GM18520 (cell line): ENCODE data around the gene TSPAN32.

Source experiments
- ATAC-seq: cut with Tn5 transposase; IDR thresholded peaks from one replicate; pipeline ENCODE4 v1.9.1; 2021; ENCODE audit not compliant: unreplicated experiment

Gene TSPAN32

DNA sequence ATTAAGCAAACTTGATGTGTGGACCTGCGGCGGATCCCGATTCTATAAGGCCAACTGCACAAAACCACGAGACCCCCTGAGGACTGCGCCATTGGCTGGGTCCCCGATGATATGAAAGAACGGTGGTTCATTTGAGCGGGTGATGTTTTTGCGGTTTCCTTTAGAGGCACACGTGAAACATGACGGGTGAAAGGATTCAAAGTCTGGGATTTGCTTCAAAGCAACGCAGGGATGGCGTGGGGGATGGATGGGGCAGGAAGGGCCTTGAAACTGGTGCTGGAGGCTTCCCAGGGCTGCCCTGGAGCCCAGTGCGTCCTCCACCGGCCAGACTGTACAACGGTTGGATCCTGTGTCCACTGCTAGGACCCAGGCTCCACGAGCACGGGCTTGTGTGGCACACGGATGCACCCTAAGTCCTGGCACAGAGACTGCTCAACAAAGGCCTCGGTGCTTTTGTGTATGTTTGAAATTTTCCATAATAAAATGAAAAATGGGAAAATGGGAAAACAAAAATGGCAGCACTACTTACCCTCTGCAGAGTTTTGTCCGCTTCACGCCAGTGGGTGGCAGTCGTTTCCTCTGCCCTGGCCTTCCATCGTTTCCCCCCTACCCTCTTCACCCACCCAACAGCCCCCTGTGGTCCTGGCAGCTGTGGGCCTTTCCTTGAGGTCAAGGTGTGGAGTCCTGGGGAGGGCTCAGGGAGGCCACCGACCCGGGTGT is 35.1 kb upstream of the TSPAN32 start:
- no peak for ATAC-seq

DNA sequence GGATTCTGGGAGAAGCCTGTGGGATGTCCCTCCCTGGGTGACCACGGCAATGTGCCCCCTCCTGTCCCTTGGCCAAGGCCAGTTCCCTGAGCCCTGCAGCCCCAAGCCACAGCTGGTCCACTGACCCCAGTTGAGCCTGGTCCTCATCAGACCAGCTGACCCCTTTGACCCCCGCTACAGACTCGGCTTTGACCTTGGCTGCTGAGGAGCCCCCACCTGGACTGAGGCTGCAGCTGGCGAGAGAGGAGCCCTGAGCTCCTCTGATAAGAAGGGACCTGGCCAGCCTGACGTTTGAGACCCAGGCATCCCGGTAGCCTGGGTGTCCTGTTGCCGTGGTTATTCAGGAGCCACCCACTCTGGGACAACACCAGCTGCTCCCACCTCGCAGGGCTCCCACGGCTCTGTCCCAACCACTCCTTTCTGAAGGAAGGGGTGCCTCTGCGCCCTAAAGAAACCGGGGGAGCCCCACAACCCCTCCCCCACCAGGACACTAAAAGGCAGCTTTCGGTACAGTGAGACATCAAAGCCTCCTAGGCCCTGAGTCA is 34.4 kb upstream of the TSPAN32 start:
- ATAC-seq: no peak

DNA sequence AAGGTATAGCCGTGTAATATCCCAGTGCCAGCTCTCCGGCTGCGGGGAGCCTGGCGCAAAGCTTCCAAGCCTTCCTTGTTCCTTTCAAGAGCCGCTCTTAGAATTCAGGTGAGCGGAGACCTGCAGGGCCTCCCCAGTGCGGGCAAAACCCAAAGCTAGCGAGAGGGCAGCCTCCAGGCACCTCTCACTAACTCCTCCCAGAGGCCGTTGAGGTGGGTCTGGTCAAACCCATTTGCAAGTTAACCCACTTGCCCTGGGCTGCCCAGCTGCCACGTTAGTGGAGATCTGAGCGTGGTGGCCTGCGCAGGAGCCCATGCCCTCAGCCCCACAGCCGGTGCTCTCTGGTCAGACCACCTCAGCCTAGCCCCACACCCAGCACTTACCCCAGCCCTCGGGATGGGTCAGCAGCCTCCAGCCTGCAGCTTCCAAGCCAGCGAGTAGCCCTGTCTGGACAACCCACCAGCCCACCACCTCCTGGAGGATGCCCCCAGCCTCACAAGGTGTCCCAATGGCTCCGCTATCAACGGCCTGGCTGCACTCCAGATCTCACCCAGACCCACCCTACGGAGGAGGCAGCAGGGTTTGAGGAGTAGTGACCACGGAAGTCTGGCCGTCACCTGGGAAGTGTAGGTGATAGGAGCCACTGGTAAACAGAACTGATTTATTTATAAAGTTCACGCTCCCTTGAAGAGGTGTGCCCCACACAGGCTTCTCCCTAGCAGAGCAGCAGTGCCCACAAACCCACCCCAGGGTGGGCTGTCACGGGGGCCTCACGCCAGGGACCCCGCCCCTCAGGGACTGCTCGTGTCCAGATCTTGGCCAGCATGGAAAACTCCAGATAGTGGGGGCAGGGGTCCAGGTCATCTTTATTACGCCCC is 33.7 kb upstream of the TSPAN32 start:
- no peak for ATAC-seq

DNA sequence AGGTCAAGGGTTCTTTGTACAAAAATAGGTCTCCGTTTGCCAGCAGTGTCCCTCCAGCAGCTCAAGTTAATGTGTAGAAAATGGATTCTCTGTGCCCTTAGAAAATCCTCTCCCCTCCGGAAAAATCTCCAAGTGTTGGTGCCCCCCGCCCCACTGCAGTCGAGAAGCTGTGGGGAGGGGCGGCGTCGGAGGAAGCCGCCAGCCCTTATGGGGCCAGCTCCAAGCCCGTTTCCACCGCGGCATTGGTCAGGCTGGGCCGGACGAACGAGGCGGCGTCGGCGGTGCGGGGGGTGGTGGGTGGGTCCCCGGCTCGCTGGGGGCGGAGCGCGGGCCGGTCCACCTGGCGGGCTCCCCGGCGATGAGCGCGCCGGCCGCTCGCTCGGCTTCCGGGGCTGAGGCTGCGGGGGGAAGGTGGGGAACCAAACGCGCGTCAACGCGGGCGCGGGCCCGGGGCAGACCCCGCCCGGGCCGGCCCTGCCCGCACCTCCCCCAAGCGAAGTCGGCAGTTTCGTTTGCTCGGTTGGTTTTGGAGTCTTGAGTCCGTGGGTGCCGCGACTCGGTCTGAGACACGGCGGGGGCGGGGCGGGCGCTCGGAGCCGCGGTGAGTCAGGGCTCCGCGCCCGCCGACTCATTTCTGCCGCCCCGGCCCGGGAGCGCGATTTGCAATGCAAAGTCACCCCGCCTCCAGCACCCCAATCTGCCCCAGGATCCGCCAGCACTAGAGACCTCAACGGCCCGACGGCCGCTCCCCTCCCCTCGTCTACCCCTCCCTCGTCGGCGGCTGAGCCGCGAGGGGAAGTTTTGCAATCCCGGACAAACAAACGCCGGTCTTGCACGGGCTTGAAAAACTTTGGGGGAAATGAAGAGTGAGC is 32.8 kb upstream of the TSPAN32 start:
- no peak for ATAC-seq

DNA sequence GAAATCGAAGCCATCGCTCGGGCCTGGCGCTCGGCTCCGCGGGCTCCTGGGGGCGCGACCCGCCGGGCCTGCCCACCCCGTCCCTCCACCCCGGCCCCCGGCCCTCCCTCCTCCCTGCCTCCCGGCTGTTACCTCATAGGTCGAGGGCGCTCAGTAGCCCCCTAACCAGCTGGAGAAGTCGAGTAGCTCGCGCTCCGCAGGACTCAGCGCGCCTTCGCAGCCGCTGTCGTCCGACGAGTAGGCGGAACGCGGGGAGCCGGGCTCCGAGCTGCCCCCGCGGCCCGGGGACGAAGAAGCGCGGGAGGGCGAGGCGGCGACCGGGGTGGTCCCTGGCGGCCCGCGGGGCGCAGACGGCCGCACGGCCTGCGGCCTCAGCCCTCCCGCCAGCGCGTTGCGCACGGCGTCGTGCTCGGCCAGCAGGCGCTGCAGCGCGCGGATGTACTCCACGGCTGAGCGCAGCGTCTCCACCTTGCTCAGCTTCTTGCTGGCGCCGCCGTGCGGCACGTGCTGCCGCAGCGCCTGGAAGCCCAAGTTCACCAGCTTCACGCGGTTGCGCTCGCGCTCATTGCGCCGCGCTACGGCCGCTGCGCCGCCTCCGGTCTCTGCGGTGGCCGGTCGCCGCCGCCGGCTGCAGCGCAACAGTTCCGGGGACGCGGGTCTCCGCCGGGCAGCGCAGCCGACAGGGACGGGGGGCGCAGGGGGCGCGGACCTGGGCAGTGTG is 32.1 kb upstream of the TSPAN32 start:
- no peak for ATAC-seq

DNA sequence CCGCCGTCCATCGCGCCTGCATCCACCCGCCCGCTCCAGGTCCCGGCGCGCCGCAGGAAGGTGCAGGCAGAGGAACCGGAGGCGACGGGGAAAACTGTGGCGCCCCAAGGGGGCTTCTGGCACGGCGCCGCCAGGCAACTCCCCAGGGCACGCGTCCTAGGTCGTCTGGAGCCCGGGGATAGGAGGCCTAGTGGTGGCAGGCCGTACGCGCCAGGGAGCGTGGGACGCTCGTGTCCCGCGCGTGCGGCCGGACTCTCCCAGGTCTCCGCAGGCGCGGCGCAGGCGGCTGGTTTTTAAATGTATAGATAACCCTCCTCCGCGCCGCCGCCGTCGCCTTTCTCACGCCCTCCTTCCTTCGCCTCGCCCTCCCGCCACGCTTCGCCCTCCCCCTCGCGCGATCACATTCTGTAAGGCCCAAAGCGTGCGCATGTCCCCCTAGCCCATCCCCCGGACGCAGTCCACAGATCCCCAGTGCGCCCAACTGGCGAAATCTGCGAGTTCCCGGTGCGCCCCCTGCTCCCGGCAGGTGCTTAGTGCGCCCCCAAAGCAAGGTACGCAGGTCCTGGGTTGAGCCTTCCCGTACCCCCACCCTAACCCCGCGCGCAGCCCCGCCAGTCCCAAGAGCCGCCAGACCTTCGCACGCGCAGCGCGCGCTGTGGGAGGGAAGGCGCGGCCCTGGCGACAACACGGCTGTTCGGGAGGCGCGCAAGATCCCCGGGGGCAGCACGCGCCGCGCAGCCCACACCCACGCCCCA is 31.3 kb upstream of the TSPAN32 start, which contains the start of gene ASCL2:
TSS of gene ASCL2 (minus strand) at position 267 of the 755 bp plus-strand sequence. CDS start at position 11, 256 bp downstream.
- ATAC-seq: no peak

DNA sequence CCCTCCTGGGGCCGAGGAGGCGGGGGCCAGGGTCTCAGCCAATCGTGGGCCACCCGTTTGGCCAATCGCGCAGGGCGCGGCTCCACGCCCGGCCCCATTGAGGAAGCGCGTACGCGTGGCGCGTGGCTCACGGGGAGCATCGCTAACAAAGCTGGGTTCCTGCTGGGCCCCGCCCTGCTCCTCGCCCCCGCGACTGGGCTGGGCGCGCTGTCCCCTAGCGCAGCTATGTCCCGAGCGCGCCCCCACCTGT is 30.8 kb upstream of the TSPAN32 start:
- ATAC-seq: no peak

DNA sequence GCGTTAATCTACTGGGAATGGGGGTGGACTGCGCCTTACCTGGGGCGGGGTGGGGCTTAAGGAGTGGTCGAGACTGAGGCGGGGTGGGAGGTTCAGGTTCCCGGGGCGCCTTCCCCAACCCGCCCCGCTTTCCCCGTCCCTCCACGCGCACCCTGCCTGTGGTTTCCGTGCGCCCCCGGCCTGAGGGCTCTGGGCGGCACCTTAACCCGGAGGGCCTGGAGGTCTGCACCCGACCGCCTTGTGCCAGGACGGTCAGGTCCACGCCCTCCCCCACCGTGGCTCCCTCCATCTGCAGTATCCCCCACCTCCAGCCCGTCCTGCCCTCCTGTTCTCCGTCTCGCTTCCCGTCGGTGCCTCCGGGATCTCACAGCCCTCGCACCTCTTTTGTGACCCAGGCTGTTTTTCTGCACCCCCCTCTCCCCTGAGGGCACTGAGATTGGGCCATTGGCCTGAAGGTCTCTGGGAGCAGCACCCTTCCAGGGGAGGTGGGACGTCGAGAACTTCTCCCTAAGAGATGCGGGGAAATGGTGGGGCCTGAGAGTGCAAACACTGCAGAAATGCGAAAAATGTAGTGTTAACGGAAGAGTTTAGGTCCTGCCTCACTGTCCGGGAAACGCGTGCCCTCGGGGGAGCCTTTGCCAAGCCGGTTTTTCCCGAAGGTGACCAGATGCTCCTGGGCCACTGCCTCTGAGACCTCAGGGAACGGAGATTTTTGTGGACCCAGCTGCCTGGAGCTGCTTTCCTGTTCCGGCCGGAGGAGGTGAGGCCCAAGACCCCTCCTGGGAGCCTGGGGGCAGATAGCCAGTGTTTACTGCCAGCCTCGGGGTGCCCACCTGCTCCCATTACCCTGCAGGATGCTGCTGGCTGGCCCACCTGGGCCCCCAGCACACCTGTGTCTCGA is 30.2 kb upstream of the TSPAN32 start:
- no peak for ATAC-seq

DNA sequence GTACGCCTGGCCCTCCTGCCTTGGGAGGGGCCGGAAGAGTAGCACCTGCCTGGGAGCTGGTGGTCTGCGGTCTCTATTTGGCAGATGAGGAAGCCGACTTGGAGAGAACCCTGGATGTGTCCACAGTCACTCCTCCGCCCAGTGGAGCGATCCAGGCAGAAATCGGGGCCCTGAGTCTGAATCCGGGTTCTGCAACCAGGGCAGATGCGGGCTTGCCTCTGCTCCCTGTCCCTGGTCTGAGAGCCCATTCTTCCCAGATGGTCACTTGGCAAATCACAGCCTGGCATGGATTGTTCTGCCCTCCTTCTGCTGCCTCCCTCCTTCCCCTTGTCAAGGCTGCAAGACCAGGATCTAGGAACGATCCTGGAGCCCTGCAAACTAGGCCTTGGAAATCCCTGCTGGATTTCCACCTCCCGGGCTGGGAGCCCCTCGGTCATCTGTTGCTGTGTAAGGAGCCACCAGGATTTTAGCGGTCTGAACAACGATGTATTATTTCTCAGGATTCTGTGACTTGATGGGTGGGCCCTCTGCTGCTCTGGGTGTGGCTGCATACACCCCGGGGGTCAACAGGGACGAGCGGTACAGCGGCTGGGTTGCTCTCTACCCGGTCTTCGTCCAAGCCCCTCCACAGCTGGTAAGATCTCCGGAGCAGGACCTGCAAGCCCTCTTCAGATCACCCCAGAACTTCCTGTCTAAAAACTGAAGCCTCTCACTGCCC is 29.4 kb upstream of the TSPAN32 start:
- ATAC-seq: no peak

DNA sequence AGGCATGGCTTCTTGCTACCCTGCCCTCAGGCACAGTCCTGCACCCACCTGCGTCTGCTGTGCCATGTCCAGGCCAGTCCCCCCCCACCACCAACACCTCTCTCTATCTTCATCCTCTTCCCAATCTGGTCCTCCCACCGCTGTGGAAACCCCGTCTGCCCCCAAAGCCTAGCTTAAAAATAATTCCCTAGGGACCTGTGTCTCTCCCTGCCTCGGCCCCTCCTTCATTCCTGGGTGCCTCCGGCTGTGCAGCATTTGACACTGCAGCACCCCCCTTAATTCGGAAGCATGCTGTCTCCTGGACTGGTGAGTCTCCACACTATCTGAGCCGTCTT is 28.9 kb upstream of the TSPAN32 start:
- no peak for ATAC-seq

DNA sequence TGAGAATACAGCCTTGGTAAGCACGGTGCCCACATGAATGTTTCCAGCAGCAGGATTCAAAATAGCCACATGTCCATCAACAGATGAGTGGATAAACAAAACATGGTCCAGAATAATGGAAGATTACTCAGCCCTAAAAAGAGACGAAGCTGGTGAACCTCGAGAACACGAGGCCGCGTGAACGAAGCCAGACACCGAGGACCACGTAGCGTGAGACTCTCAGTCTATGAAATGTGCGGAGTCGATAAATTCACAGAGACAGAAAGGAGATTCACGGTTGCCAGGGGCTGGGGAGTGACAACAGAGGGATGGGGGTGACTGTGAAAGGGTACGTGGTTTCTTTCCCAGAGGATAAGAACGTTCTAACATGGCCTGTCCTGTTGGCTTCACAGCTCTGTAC is 28.5 kb upstream of the TSPAN32 start:
- no peak for ATAC-seq

DNA sequence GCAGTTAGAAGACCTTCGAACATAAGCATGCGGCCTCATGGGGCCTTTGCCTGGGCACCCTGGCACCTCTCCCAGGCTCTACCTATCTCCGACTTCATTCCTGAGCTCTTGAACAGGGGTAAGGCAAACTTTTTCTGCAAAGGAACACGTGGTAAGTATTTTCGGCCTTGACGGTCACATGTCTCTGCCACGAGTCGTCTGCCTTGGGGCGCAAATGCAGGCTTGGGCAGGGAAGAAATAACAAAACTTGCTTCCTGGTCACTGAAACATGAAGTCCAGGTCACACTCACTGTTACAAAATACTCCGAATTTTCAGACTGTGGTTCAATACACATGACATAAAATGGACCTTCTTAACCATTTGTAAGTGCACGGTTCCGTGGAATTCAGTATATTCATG is 28.0 kb upstream of the TSPAN32 start:
- ATAC-seq: no peak

DNA sequence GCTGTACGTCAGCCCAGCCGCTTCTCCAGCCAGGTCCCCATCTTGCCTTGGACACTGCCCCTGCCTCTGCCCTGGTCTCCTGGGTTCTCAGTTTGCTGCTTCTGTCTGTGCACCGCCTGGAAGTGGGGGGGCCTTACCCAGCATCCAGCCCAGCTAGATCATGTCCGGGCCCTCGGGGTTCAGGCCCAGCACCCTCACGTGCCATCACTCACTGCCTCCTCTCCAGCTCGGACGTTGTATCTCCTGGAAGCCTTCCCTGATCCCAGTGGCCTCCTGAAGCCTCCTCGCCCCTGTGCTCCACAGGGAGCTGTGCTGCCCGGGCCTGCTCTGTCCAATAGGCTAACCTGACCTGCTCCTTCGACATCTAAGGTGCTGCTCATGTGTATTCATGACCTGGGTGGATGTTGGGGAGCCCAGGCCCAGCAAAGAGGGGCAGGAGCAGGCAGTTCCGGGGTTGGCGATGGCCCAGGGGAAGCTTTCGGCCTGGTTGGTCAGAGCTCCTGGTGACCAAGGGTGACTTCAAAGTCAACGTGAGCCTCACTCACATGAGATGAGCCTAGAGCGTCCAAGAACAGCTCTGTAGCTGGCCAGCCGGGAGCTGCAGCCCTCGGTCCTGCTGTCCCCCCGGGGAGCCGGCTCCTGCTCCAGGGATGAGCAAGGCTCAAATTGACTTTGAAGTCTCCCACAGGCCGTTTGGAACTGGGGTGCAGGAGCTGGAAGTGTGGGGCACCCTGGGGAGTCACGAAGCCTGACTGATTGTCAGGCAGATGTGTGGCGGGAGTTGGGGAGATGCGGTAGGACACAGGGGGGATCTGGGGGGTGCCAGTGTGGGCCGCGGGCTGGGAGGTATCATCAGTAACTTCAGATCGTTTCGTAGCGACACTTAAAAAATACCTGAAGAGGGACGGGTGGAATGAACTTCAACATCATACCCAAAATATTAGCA is 26.2 kb upstream of the TSPAN32 start:
- no peak for ATAC-seq

DNA sequence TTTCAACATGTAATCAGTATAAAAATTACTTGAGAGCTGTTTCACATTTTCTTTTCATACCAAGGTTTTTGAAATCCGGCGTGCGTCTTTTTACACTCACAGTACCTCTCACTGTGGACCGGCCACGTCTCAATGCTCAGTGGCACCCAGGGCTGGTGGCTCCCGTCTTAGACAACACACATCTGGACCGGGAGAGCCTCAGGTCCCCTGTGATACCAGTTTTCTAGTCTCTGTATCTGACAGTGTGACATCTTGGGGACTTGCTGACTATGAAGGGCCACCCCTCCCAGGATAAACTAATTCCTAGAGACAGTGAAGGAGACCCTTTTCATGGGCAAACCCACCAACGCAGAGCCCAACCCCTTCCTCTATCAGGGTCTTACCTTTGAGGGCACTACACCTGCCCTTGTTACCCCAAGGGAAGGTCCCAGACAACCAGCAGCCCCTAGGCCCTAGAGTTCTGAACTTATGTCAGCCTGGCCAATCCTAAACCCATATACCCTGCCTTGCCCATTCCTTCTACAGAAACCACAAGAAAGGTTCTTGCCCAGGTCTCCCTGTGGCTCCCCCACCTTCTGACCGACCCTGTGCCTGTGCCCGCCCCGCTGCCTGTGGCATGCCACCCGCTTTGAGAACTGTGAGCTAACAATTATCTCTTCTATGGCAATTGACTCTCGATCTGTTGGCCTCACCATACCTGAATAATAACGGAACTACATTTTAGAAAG is 25.4 kb upstream of the TSPAN32 start:
- ATAC-seq: no peak

DNA sequence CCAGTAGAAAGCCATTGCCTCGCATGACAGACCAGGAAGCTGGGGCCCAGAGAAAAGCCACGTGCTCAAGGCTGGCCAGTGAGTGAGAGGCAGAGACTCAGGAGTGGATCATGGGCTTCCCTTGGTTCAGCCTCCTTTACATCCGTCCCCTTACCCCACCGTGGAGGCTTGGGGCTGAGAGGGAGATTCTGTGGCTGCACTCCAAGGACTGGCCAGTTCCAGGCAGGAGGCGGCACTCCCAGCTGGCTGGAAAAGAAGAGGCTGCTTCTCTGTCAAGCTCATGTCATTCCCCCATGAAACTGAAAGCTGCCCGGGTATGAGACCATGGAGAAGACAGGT is 24.8 kb upstream of the TSPAN32 start:
- ATAC-seq: no peak

DNA sequence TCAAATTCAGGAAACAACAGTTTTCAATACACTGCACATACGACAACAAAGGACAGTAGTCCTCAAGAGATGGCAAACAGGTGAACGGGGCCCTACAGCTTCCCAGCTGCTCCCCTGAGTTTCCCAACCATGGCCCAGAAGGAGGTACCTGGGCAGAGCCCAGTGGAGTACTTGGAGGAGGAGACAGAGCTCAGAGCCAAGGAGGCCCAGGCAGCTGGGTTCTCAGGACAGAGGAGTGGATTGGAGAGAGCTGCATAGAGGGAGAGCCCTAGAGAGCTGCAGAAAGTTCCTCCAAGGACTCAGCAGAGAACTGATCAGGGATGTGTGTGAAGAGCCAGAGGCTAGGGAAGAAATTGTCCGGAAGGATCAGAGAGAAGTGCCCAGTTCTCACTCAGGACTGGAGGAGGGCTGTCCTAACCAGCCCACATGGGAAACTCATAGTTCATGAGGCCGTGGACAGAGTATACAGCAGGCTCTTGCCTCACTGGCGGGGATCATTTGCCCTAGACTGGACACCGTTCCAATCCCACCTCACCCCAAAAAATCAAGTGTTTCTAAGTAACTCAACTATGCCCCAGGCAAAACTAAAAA is 23.8 kb upstream of the TSPAN32 start:
- ATAC-seq: no peak
